Sigmoid colon (tissue), 4 donors: ENCODE data around the gene DRD2.

ENCODE experiments used
- EP300 ChIP-seq, 4 donors: sonication (generic); formaldehyde crosslinking; IDR thresholded peaks; one replicate each; pipeline ENCODE4 v1.6.1; 2017; ENCODE audit warnings: antibody characterized with exemption in 4 of 4
- POLR2A ChIP-seq, 2 donors: fragments of 450-650 bp; IDR thresholded peaks; one replicate each; pipeline ENCODE4 v1.6.1; 2016; ENCODE audit warnings: antibody characterized with exemption in 2 of 2, mild to moderate bottlenecking in 2 of 2, moderate library complexity in 2 of 2
- TF ChIP-seq, protein P1 (sequence below), 4 experiments: fragments of 450-650 bp in 3 of 4; fragments of 200-600 bp in 1 of 4; IDR thresholded peaks; one replicate each; pipeline ENCODE4 v1.5.1; 2016 to 2019; ENCODE audit warnings: antibody characterized with exemption in 4 of 4, mild to moderate bottlenecking in 3 of 4, moderate library complexity in 2 of 4

DNA sequence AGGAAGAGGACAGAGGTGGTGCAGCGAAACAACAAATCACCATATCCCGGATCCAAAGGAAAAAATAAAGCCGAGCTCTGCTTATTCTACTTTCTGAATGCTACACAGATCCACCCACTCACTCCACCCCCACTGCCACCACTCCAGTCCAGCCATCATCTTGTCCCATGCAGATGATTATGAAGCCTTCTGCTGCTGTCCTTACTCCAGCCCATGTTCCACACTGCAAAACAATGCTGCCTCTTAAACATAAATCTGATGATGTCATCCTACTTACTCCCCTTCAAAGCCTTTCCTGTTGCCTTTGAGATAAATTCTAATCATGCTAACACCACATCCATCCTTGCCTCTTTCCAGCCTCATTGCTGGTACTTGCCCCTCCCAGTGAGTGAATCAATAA, 6.5 kb upstream of the DRD2 start:
- TF ChIP-seq EP300 (IDR thresholded peaks at IDR 0.05) (no peak), POLR2A (IDR thresholded peaks at IDR 0.05) (no peak)
- TF ChIP-seq, protein P1, sequence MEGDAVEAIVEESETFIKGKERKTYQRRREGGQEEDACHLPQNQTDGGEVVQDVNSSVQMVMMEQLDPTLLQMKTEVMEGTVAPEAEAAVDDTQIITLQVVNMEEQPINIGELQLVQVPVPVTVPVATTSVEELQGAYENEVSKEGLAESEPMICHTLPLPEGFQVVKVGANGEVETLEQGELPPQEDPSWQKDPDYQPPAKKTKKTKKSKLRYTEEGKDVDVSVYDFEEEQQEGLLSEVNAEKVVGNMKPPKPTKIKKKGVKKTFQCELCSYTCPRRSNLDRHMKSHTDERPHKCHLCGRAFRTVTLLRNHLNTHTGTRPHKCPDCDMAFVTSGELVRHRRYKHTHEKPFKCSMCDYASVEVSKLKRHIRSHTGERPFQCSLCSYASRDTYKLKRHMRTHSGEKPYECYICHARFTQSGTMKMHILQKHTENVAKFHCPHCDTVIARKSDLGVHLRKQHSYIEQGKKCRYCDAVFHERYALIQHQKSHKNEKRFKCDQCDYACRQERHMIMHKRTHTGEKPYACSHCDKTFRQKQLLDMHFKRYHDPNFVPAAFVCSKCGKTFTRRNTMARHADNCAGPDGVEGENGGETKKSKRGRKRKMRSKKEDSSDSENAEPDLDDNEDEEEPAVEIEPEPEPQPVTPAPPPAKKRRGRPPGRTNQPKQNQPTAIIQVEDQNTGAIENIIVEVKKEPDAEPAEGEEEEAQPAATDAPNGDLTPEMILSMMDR (IDR thresholded peaks at IDR 0.05), result no peak
